ENCODE data around the gene SLC2A4RG.

Gene SLC2A4RG

DNA sequence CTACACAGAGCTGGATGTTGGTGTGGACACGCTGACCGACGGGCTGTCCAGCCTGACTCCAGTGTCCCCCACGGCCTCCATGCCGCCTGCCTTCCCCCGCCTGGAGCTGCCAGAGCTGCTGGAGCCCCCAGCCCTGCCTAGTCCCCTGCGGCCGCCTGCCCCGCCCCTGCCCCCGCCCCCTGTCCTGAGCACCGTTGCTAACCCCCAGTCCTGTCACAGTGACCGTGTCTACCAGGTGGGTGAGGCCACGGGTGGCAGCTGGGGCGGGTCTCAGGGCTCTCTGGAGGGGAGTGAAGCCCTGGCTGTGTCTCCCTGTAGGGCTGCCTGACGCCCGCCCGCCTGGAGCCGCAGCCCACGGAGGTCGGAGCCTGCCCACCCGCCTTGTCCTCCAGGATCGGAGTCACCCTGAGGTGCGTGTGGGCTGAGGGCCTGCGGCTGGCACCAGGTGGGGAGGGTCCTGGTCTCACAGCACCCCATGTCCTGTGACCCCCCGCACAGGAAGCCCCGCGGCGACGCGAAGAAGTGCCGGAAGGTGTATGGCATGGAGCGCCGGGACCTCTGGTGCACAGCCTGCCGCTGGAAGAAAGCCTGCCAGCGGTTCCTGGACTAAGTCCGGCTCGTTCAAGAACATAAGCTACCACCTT, 2.9 kb downstream of the SLC2A4RG start:
- DNase-seq, result no peak

DNA sequence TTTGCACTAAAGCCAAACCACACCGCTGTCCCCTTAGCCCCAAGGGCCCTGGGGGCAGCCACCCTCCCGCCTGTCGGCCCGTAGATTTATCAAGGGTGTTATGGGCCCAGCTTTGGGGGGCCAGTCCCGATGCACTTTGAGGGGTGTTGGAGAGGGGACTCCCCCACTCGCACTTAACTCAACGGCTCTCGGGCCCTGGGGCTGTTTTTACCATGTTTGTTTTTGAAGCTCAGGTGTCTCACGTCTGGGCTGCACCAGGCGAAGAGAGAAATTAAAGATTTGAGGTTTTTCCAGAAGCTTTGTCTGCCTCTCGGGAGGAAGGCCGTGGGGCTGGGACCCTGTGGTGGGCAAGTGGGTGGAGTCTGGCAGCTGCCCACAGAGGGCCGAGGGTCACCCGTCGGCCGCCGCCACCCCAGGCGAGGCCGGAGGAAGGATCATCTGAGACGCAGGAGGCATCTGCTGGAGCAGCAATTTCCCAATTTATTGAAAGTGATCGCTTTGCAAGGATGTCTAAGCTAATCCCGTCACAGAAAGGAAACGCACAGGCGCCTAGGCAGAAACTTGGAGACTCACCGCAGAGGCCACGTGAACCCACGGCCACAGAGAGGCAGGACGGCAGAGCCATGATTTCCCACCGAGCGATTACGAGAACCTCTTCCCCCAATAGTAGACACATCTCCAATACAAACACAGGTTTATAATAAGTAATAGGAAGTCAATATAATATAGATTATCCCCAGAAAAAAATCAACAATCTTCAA, 3.8 kb downstream of the SLC2A4RG start:
- DNase-seq, result no peak

DNA sequence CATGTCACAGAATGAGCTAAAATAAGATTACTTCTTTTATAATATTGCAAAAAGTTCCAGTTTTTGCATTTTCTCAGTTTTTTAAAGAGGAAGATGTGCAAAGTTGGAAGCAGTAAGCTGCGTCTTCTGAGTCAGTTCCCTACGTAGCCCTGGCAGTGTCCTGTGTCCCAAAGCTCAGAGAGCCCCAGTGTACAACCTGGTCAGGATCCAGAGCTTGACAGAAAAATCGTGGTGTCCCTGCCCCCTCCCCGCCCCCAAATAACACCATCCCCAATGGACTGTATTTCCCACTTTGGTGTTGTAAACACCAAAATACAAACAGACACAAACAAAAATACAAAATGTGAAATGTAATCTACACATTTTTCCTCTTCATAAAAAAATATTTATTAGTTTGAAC, 4.6 kb downstream of the SLC2A4RG start:
- DNase-seq, result no peak

DNA sequence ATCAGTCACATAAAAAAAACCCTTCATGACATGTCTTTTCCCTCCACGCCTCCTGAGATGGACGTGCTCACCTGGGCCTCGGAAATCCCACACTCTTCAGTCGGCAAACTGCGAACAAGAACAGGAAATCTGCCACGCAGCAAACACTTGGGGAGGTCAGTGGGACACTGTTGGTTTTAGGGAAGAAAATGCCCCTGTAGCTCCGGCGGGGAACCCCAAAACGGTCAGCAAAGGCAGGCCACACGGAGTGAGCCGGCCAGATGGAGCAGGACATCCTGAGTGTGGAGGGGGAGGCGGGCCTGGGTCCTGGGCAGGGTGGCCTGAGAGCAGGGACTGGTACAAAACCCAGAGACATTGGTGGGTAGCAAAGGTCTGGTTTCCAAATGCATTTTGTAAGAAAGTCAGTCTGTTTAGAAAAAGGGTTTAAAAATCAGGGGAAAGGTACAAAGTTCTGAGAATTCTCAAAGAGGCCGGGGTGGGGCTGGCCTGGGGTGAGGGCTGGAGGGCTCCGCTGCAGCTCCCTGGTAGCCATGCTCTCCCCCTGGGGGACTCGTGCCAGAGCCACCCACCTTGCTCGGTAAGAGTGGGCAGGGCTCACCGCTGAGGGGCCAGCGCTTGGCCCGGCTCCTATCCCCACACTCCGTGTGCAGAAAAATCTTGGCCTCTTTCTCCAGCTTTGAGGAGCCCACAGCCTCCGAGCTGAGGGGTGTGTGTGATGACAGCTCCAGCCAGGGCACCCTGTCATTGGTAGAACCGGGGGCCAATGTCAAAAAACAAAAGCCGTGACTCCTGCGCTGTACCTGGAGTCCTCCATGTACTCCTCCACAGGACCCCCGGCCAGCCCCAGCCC, 5.2 kb downstream of the SLC2A4RG start:
- DNase-seq, result no peak

DNA sequence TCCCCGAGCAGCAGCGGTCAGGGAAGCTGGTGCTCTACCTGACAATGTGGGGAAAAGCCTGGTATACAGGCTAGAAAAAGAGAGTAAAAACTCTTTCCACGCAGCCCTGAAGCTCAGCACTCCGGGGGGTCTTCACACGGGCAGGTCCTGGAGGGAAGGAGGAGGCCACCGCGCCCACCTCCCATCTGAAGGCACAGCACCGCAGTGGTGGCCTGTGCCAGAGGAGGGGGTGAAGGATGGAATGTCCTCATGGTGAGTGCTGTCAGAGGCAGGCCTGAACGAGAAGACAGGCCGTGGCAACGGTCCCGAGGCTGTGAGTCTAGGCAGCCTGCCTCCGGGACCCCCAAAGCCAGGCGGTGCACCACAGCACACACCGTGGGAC, 5.8 kb downstream of the SLC2A4RG start:
- no peak for DNase-seq

DNA sequence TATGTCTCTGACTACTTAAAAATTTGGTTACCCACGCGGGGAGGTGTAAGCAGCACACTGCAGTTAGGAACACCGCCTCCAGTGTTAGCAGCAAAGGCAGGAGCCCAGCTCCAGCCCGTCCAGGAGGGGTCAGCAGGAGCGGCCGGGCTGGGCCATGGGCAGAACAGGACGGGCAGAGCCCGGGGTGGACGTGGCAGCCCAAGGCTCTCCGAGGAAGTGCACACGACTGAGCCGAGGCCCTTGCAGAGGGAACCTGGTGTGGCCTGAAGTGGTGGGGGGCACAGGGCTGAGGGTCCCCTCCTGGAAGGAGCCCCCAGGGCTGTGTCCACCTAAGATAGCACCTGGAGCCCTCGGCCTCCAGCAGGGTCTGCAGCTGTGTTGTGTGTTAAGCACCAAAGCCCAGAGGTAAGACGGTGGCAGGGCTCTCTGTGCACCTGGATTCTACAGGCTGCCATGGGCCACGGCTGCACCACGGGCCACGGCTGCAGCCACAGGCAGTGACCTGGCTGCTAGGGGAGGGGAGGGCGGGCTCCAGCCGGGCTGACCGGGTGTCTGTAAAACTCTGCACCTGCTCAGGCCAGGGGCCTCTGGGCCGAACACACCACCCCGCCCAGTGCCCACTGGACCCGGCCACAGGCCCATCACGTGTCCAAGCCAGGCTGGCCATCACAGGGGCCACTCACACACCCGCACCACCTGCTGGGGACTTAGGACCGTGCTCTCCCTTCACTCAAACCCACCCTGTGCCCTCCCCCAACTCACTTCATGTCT, 6.6 kb downstream of the SLC2A4RG start:
- no peak for DNase-seq

DNA sequence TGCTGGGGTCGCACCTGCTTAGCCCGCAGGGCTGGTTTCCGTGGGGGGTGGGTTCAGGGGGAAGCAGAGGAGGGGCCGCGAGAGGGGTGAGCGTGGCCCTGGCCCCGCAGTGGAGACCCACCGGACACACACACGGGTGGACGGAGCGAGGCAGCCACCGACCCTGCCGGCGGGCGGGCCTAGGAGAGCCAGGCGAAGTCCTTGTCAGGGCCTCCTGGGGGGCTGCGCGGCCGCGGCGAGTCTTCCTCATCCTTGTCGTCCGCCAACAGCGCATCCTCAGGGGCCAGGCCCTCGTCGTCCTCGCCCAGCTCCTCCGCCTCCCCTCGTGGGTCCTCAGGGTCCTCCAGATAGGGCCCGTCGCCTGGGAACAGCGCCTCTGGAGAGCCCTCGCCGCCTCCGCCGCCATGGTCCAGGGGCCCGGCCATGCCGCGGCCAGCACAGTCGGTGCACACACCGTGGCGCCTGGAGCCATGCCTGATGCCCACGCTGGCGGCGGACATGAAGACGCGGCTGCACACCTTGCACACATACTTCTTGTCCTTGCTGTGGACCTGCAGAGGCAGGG, 7.3 kb downstream of the SLC2A4RG start:
- no peak for DNase-seq

DNA sequence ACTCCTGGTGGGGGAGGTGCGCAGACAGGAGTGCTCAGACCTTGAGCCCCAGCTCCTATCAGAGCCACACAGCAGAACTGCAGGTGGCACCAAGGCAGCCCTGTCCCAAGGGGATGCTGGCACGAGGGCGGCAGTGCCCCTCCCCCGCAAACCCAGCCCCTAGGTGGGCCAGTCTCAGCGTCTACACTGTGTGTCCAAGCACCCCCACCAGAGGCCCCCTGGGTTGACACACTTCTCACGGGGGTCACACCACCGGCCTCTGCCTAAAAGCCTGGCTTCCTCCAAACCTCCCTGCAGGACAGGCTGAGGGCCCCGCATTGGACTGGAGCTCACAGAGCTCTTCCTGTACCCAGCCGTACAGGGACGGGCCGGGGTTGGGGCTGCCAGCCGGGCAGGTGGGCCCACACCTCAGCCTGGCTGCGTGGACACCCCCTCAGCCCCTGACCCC, 8.1 kb downstream of the SLC2A4RG start:
- DNase-seq, result no peak

DNA sequence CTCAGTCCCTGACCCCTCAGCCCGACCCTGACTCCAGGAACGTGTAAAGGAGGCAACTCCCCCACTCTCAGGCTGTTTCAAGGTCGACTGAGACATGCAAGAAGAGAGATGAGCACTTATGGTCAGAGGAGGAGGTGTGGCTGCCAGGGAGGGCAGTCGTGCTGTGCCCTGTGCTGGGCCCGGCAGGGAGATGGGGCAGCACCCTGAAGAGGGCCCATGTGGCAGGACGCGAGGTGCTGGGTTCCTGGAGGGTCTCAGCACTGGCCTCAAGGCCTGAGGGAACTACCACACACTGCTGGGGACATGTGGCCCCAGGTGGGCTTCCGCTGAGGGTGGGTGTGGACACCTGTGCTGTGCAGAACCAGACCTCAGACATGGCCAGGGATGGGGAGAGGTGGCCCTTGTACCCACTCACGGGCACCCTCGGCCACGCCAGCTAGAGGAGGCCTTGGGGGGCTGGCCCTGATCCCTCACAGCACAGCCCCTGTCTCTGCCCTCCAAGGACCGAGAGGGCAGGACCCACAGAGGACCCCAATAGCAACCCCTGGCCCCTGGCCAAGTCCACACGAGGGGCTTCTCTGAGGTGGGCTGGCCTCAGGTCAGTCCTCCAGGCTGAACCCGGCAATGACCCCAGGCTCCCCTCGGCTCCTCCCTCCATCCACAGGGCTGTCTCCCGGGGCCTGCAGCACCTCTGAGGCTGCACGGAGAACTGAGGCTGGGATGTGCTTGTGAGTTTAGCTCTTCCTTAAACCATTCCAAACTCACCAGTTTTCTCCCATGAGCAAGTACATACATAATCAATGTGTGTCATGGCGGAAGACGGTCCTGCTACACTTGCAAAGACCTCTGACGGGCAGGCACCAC, 8.7 kb downstream of the SLC2A4RG start:
- no peak for DNase-seq

DNA sequence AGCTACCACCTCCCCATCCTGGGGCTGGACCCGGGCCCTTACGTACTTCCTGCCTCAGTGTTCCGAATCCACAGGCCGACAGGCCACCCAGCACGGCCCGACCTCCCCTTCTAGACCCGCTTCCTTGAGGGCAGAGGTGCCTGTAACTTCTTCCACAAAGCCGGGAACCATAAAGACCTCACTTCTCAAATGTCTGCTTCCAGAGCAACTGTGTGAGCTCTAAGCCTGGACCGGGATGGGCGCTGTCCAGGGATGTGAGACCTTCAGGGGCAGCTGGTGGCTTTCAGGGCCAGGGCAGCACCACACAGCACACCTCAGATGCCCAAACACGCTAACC, 9.3 kb downstream of the SLC2A4RG start:
- no peak for DNase-seq

DNA sequence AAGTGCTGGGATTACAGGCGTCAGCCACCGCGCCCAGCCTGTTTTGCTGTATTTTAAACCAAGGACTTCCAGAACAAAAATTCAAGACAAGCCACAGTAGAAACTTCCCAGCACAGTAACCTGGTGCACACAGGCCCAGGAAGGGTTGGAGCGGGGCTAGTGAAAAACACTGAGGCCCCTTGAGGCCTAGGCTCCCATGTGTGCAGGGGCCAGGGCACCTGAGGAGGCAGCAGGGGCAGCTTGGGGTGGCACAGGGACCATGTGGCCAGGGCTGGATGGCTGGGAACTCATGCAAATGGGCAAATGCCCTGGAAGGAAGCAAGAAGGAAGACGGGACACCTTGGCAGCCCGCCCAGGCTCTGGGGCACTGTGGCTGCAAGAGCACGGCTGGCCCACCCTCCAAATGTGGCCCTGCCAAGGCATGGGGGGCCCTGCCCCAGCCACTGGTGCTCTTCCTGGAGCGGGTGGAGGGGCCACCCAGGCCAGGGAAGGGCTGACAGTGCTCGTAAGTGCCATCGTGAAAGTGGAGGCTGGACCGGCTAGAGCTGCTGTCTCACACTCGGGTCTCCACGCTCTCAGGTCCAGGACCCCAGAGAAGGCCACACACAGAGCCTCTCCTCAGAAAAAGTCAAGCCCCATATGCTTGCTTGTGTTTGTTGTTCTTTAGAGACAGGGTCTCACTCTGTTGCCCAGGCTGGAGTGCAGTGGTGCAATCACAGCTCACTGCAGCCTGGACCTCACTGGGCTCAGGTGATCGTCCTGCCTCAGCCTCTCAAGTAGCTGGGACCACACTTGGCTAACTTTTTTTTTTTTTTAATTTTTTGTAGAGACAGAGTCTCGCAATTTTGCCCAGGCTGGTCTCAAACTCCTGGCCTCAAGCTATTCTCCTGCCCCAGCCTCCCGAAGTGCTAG, 10.3 kb downstream of the SLC2A4RG start:
- DNase-seq, result no peak

DNA sequence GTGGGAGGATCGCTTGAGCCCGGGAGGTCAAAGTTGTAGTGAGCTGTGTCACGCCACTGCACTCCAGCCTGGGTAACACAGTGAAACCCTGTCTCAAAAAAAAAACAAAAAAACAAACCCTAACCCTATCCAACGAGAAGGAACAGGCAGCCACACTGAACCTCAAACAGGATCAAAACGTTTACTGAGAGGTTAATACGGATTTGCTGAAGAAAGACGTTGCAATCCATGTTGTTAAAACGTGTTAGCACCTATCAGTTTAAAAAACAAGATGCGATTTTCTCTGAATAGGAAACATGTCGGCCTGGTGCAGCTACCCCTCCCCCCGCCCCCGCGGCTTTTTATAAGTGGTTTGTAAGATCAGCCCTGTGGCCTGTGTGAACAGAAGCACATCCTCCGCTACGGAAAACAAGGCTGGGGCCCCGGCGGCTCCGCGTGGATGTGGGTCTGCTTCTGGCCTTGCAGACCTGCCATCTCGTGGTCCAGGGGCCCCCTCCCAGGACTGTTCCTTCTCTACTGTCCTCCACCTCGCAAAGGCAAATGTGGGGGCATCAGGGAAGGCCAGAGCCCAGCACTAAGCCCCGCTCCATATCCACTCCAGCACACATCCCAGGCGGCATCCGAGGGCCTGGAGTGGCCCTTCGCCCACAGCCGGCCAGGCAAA, 11.4 kb downstream of the SLC2A4RG start:
- DNase-seq, result peak; percentile 66

DNA sequence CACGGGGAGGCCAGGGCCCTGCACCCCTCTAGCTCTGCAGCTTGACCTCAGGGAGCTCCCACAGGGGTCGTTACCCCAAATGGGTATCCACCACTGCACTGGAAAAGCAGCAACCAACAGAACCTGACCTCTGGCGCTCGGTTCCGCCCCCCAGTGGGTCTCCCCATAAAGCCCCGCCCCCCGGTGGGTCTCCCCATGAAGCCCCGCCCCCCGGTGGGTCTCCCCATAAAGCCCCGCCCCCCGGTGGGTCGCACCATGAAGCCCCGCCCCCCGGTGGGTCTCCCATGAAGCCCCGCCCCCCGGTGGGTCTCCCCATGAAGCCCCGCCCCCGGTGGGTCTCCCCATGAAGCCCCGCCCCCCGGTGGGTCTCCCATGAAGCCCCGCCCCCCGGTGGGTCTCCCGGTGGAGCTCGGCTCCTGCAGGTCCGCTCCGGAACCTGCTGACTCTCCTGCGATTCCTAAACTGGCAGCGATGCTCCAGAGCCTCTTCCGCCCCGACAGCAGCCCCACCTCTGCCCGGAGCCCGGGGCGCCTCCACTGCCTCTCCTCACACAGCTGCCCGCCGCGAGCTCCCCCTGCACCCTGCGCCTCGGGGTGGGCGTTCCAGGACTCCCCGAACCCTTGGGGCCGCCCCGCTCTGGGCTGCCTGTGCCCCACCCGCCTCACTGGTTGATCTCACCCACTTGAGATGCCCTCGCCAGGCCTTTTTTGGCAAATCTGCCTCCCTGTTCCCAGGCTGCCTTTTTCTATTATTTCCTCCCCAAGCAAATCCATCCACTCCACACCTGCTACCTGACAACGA, 12.1 kb downstream of the SLC2A4RG start:
- peak; percentile 48 for DNase-seq

DNA sequence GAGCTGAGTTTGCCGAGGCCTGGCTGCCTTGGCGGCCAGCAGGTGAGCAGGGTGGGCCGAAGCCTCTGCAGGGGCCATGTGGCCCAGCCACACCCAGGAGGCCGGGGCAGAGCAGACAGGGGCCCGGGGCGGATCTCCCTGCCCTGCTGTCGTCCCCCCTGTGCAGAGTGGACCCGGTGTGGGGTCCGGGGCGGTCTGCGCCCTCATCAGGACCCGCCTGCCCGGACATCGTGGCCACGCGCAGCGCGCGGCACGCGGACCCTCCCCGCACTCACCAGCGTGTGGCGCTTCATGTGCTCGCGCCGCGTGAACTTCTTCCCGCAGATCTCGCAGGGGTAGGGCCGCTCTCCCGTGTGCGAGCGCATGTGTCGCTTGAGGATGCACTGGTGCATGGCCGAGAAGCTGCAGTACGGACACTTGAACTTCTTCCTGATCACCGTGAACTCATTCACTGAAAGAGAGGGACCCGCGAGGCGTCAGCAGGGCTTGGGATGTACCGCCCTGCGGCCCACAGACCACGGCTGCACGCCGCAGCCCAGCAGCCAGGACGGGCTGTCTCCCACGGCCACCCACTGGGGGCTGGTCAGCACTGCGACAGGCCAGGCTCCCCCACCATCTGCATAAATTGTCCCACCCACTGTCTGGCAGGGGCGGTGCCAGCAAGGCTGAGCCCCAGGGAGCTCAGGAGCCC, 13.0 kb downstream of the SLC2A4RG start:
- no peak for DNase-seq

DNA sequence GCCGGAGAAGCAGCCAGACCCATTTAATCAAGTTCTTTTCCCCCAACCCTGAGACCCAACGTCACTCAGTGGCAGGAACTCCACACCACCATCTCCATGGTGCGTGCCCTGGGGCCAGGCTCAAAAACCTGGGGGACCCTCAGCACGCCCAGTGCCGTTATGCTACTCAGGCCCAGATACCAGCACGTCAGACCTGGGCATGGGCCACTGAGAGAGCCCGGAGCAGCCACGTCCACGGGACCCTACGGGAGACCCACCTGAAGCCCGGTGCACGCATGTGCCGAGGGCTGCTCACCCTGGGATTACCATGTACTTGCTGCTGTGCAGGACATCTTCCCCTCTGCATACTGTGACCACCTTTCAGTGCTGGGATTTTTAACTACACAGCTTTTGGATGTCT, 13.8 kb downstream of the SLC2A4RG start:
- no peak for DNase-seq

DNA sequence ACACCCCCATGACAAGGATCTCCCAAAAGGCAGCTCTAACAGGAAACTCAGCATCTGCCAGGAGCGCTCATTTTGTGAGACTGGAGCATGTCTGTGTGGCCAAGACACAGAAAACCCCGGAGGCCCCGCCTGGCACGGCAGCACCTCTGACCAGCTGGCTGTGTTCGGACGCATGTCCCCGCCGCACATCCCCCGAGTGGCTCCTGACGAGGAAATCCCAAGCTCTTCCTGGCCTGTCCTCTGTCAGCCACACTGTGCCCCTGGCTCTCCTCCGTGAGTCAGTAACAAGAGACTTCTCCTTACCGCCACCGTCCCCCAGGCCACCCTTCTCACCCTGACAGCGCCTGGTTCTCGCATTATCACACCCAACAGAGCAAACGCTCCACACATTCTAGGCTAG, 14.4 kb downstream of the SLC2A4RG start:
- no peak for DNase-seq

DNA sequence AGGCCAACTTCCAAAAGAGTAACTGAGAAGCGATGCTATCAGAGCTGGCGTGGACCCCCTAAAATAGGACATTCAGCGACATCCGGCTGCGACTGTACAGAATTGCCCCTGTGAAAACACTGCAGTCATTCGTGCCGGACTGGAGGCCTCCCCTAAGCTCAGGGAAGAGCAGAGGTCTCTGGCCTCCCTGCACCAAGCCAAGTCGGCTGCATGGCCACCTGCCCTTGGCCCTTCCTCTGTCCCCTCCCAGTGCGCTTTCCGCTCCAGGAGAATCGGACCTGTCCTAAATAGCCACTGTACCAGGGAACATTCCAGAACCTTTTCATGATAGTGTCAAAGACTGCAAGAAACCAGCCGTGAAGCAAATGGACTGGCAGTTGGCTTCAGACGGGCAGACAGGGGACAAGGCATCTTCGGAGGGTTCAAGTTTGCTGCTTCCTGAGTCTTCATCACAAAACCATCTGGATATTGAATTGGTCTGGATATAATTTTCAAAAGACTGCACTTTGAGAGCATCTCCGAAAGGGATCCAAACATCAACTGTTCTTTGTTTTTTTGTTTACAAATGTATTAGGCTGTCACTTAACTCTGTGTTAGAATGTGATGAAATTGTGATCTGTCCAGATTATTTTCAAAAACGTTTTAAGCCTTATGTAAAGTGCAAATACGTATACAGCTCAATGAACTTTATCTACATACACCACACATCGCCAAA, 16.5 kb downstream of the SLC2A4RG start:
- DNase-seq, result no peak

DNA sequence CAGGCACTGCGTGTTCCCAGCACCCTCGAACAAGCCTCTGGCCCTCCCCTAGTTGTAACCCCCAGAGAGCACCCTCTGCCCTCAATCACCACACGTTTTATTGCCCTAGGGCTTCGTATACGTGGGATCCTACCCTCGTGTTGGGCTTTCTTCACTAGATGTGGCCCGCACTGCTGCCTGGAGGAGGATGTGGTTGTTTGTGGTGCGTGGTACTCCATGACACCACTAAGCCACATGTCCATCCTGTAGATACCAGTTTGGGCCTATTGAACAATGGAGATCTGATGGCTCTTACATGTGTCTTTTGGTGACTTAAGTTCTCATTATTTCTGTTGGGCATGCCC, 17.0 kb downstream of the SLC2A4RG start:
- DNase-seq, result no peak

All from stimulated activated CD4-positive, alpha-beta T cell treated with anti-CD3 and anti-CD28 coated beads, Interleukin-15, amount 100 ng/mL, for 24 hours (primary cell).